Activated T-cell treated with anti-CD3 and anti-CD28 coated beads for 24 hours (primary cell): ENCODE measurements around the gene PIK3C2B.
"Not testable (repeated sequence)": the region's sequence is repeated elsewhere in the genome, so short reads cannot be mapped to it uniquely, and the experiment has no call there.

ENCODE experiments used
- DNase-seq: peaks from one replicate; pipeline ENCODE4 v3.0.0-alpha.2; 2020; ENCODE audit warnings: low read depth

PIK3C2B gene

GRCh38 chr1:204506201-204506968 lies 11.8 kb upstream of the PIK3C2B start:
- peak; percentile 70 for DNase-seq

GRCh38 chr1:204505674-204506200 lies 11.1 kb upstream of the PIK3C2B start:
- DNase-seq: no peak

GRCh38 chr1:204503913-204504519 lies 9.4 kb upstream of the PIK3C2B start:
- no peak for DNase-seq

- no peak for DNase-seq
Observed at GRCh38 chr1:204503122-204503912, 8.7 kb upstream of the PIK3C2B start.

- DNase-seq: no peak
Observed at GRCh38 chr1:204502241-204502640, 7.6 kb upstream of the PIK3C2B start.

GRCh38 chr1:204499511-204500468 lies 5.2 kb upstream of the PIK3C2B start:
- DNase-seq: no peak

- DNase-seq: no peak
Observed at GRCh38 chr1:204498981-204499380, 4.4 kb upstream of the PIK3C2B start.

- no peak for DNase-seq
Observed at GRCh38 chr1:204495777-204496176, 1.2 kb upstream of the PIK3C2B start.

- no peak for DNase-seq
Observed at GRCh38 chr1:204495078-204495753, 611 bp upstream of the PIK3C2B start.

- no peak for DNase-seq
Observed at GRCh38 chr1:204493984-204494280, 673 bp downstream of the PIK3C2B start.

- DNase-seq: no peak
Observed at GRCh38 chr1:204493145-204493983, 1.2 kb downstream of the PIK3C2B start.

GRCh38 chr1:204491655-204492054 lies 3.0 kb downstream of the PIK3C2B start:
- DNase-seq: no peak

- DNase-seq: no peak
Observed at GRCh38 chr1:204487256-204487615, 7.4 kb downstream of the PIK3C2B start.

GRCh38 chr1:204486513-204487255 lies 7.9 kb downstream of the PIK3C2B start:
- DNase-seq: not testable (repeated sequence)

GRCh38 chr1:204483791-204484190 lies 10.8 kb downstream of the PIK3C2B start:
- DNase-seq: no peak

- DNase-seq: no peak
Observed at GRCh38 chr1:204480515-204480914, 14.1 kb downstream of the PIK3C2B start.

GRCh38 chr1:204479387-204480136 lies 15.0 kb downstream of the PIK3C2B start:
- no peak for DNase-seq

GRCh38 chr1:204478921-204479320 lies 15.7 kb downstream of the PIK3C2B start:
- no peak for DNase-seq
